ES-I3 (cell line): ENCODE results near the gene TSPAN14.

Experiments used
- H3K36me3 ChIP-seq: 2 replicates; pipeline ENCODE4 v1.6.1; 2013; ENCODE audit warnings: mild to moderate bottlenecking, low read length, control low read depth, moderate library complexity; ENCODE audit not compliant: insufficient read depth
- H3K4me1 ChIP-seq: 2 replicates; pipeline ENCODE4 v1.6.1; 2013; ENCODE audit warnings: mild to moderate bottlenecking, control low read depth, low read length; ENCODE audit not compliant: insufficient read depth
- H3K9ac ChIP-seq: 2 replicates; pipeline ENCODE4 v1.6.1; 2013; ENCODE audit warnings: low read depth, mild to moderate bottlenecking, low read length, moderate library complexity
- H3K9me3 ChIP-seq: 2 replicates; pipeline ENCODE4 v1.6.1; 2013; ENCODE audit warnings: mild to moderate bottlenecking, low read length, moderate library complexity; ENCODE audit not compliant: control insufficient read depth, insufficient read depth

The TSPAN14 gene

DNA sequence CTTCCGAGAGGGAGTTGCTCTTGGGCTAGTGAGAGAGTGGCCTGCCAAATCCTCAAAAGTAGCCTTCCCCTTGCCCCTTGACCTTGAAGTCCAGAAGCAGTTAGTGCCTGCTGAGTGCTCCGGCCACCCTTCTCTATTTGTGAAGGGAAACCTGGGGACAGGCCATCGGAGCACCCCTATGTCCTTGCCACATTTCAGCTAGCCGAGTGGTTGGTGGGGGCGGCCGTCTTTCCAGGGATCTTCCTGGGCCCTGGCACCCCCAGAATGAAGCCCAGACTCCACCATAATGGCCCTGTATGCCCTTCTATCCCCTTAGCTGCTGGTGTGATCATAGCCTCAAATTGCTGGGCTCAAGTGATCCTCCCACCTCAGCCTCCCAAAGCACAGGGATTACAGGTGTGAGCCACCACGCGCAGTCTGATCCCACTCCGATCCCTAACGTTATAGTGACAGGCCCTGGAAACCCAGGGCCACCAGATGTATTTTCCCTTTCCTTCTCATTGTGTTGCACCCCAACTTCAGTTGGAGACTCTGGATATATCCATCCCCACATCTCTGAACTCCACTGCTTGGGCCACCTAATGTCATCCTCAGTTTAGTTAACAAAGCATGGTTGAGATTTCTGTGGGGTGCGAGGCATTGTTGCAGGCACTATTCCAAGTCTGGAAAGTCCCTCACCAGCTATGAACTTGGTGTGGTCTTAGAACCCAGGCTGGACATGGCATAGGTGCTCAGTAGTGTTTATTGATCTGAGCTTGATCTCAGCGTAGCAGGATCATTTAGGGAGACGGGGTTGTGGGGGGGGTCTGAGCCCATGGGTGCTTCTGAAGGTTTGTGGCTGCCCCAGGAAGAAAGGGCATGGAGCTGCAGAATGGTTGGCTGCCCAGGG, 1.6 kb downstream of the TSPAN14 start:
- H3K4me1 ChIP-seq = peaks cover 24% of the 10 kb centered on the region
- H3K36me3 ChIP-seq = no peaks in the 10 kb centered on the region
- H3K9me3 ChIP-seq = no peaks in the 10 kb centered on the region
- H3K9ac ChIP-seq = peak overlapping the region; percentile 92; the same call in 1 of the 2 replicates

- Histone ChIP-seq H3K36me3 (no peaks in the 10 kb centered on the region), H3K4me1 (peaks cover 33% of the 10 kb centered on the region), H3K9ac (no peak overlapping the region), H3K9me3 (no peaks in the 10 kb centered on the region)
Measured at GRCh38 chr10:80457554-80458262, 3.6 kb downstream of the TSPAN14 start.

DNA sequence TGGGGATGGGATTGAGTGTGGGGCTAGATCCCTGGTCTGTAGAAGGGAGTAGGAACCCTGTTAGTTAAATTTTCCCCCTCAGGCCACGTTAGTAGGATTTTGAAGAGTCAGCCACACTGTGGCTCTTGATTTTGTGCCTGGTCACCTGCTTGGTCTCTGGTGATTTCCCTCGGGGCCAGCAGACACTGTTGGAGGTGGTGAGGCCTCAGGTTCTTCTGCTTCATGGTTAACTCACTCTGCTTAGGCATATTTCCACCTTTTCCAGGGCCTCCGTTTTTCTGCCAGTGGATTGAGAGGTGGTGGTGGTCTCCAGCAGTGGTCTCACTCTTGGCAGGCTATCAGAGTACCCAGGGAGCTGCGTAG, 4.1 kb downstream of the TSPAN14 start:
- H3K4me1 ChIP-seq = peaks cover 36% of the 10 kb centered on the region

GRCh38 chr10:80458638-80459037, 4.5 kb downstream of the TSPAN14 start:
- no peaks in the 10 kb centered on the region for H3K9me3 ChIP-seq
- H3K4me1 ChIP-seq = peaks cover 40% of the 10 kb centered on the region
- no peak overlapping the region for H3K9ac ChIP-seq
- H3K36me3 ChIP-seq = no peaks in the 10 kb centered on the region

More for the DNA sequence above, 4.1 kb downstream of the TSPAN14 start:
- no peaks in the 10 kb centered on the region for H3K9me3 ChIP-seq
- H3K9ac ChIP-seq = no peak overlapping the region
- no peaks in the 10 kb centered on the region for H3K36me3 ChIP-seq

- no peak overlapping the region for H3K9ac ChIP-seq
- no peaks in the 10 kb centered on the region for H3K9me3 ChIP-seq
- no peaks in the 10 kb centered on the region for H3K36me3 ChIP-seq
- H3K4me1 ChIP-seq = peaks cover 46% of the 10 kb centered on the region
Measured at GRCh38 chr10:80459047-80459865, 5.1 kb downstream of the TSPAN14 start.

GRCh38 chr10:80460399-80461207, 6.5 kb downstream of the TSPAN14 start:
- H3K4me1 ChIP-seq = peaks cover 59% of the 10 kb centered on the region
- no peaks in the 10 kb centered on the region for H3K36me3 ChIP-seq
- H3K9me3 ChIP-seq = no peaks in the 10 kb centered on the region
- no peak overlapping the region for H3K9ac ChIP-seq

DNA sequence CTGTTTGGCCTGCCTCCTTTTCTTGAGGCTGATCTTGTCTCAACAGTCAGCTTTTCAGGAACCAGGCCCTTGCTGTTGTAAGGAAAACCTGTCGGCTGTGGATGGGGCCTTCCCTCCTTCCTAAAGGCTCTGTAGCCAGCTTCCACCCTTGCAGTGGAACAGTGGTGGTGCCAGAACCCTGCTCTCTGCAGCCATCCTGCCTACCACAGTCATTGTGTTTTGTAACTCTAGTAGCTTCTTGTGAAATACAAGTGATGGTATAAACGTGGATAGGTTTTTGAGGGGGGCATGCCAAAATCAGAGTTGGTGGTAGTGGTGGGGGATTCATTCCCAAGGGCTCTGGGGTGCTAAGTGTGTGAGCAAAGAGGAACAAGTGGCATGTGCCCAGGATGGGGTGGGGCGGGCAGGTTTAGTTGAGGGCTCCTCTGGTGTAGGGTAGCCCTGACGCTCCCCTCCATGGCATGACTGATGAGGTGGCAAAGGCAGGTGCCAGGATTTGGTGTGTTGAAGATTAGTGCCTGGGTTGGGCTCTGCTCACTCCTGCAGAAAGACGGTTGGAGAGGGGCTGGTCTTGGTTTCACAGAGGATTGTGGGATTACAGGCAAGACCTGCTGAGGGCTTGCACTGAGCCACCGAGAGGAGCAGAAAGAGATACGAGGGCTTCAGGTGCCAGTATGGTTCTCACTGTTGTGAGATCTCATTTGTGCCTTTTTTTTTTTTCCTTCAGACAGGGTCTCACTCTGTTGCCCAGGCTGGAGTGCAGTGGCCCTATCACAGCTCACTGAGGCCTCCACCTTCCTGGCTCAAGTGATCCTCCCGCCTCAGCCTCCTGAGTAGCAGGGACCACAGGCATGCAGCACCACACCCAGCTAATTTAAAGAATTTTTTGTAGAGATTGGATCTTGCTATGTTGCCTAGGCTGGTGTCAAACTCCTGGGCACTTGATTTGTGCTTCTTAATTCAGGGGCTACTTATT, 7.4 kb downstream of the TSPAN14 start:
- Histone ChIP-seq H3K9me3 (no peaks in the 10 kb centered on the region), H3K4me1 (peaks cover 56% of the 10 kb centered on the region), H3K9ac (no peak overlapping the region), H3K36me3 (no peaks in the 10 kb centered on the region)

- H3K4me1 ChIP-seq = peaks cover 64% of the 10 kb centered on the region
- H3K9ac ChIP-seq = no peak overlapping the region
- no peaks in the 10 kb centered on the region for H3K36me3 ChIP-seq
- no peaks in the 10 kb centered on the region for H3K9me3 ChIP-seq
Measured at GRCh38 chr10:80462299-80462980, 8.3 kb downstream of the TSPAN14 start.

DNA sequence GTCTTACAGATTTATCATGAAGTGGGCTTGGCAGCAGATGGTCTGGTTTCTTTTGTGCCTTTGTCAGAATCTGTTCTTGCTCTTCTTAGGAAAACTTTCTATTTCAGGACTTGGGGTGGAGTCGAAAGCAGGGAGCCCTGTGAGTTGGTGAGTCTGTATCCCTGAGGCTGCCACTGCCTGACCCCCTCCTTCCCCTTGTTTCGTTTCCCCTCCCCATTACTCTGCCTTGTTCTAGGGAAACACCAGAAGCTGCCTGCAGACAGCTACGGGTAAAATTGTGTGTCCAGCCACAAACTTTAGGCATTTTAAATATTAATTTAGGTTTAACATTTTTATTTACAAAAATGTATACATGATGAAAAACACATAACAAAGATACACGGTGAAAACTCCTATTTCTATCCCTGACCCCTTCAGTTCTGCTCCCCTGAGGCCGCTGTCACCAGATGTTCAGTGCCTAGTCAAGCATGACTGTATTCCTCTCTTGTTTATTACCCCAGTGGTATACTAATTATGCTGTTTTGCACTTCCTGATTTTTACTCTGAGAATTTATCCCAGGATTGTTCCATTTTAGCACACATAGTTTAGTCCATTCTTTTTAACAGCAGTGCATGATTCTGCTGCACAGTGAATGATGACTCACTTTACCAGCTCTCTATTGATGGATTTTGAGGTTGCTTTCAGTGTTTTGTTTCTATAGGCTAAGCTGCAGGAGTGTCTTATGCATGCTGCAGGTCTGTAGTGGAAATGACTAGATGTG, 9.1 kb downstream of the TSPAN14 start:
- Histone ChIP-seq H3K36me3 (no peaks in the 10 kb centered on the region), H3K4me1 (peaks cover 69% of the 10 kb centered on the region), H3K9me3 (no peaks in the 10 kb centered on the region), H3K9ac (no peak overlapping the region)

DNA sequence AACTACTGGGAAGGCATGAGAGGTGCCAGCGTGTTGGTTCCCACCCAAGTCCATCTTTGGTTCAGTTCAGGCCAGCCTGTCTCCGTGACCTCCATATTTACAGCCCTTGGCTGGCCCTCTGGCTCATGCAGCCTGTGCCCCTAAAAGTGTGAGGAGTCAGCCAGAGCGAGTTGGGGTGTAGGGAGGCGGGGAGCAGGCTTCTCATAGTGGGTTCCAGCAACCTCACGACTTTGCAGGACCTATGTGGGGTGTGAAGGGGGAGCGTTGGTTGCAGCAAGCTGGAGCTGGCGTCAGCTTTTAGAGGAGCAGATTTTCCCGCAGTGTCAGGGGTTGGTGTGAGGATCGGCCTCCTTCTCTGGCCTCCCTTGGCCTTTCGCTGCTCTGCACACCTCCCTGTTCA, 9.8 kb downstream of the TSPAN14 start:
- Histone ChIP-seq H3K36me3 (no peaks in the 10 kb centered on the region), H3K9me3 (no peaks in the 10 kb centered on the region), H3K4me1 (peaks cover 69% of the 10 kb centered on the region), H3K9ac (no peak overlapping the region)

- H3K9ac ChIP-seq = peak overlapping the region; percentile 5
- no peaks in the 10 kb centered on the region for H3K36me3 ChIP-seq
- peaks cover 63% of the 10 kb centered on the region for H3K4me1 ChIP-seq
Measured at GRCh38 chr10:80464557-80465450, 10.7 kb downstream of the TSPAN14 start.

More at GRCh38 chr10:80464557-80465450, 10.7 kb downstream of the TSPAN14 start:
- no peaks in the 10 kb centered on the region for H3K9me3 ChIP-seq
